CD4-positive, alpha-beta memory T cell (primary cell): Measurements from ENCODE around the gene POLN. TPM values are rescaled to one million over a fixed set of nuclear protein-coding genes. Genes with fewer than 3 reads are reported as not detected.
A peak's percentile ranks its signal among the peaks of the same experiment; 100 is the strongest.

Experiments used
- CTCF ChIA-PET: fragments of 350-600 bp; sonication (Branson Sonifier 250); formaldehyde crosslinking; loops from one replicate; lab custom pipeline; 2021; ENCODE audit warnings: inconsistent platforms; ENCODE audit not compliant: partially characterized antibody; lab: Charles Lee
- POLR2A ChIA-PET: fragments of 350-600 bp; sonication (Branson Sonifier 250); formaldehyde crosslinking; loops from one replicate; lab custom pipeline; 2021; ENCODE audit not compliant: partially characterized antibody; lab: Charles Lee
- DNase-seq, 5 donors: peaks; one replicate each; pipeline versions ENCODE4 v3.0.0 to v3.0.0-alpha.2; 2020 to 2022; ENCODE audit warnings: mixed read lengths in 1 of 5
- H3K27ac ChIP-seq: one replicate; pipeline ENCODE4 v1.7.0; 2013; ENCODE audit warnings: low read depth, low read length
- H3K27me3 ChIP-seq: 2 replicates; pipeline ENCODE4 v1.7.0; 2013; ENCODE audit warnings: mild to moderate bottlenecking, low read length, moderate library complexity; ENCODE audit not compliant: insufficient read depth
- H3K36me3 ChIP-seq: 2 replicates; pipeline ENCODE4 v1.7.0; 2013; ENCODE audit warnings: mild to moderate bottlenecking, low read length, moderate library complexity; ENCODE audit not compliant: insufficient read depth
- H3K4me1 ChIP-seq: 2 replicates; pipeline ENCODE4 v1.7.0; 2013; ENCODE audit warnings: mild to moderate bottlenecking, low read length, moderate library complexity; ENCODE audit not compliant: insufficient read depth
- H3K4me3 ChIP-seq, 2 donors: one replicate each; pipeline ENCODE4 v1.7.0; 2013; ENCODE audit warnings: low read length in 2 of 2, mild to moderate bottlenecking in 1 of 2
- H3K9me3 ChIP-seq, 2 donors: one replicate each; pipeline ENCODE4 v1.7.0; 2013; ENCODE audit warnings: low read length in 2 of 2, control low read depth in 1 of 2; ENCODE audit not compliant: control insufficient read depth in 1 of 2
- H3K27ac Mint-ChIP-seq, 7 donors: one replicate each; pipeline ENCODE4 v1.8.0; 2020 to 2021; ENCODE audit warnings: mixed read lengths in 7 of 7, mild to moderate bottlenecking in 6 of 7, inconsistent platforms in 3 of 7, moderate library complexity in 3 of 7
- H3K27me3 Mint-ChIP-seq, 2 donors: one replicate each; pipeline ENCODE4 v1.8.0; 2020 to 2021; ENCODE audit warnings: mixed read lengths in 2 of 2
- H3K36me3 Mint-ChIP-seq, 2 donors: one replicate each; pipeline ENCODE4 v1.8.0; 2020 to 2021; ENCODE audit warnings: mixed read lengths in 2 of 2, inconsistent platforms in 1 of 2, mild to moderate bottlenecking in 1 of 2
- H3K4me1 Mint-ChIP-seq, 4 donors: one replicate each; pipeline ENCODE4 v1.8.0; 2020 to 2021; ENCODE audit warnings: mixed read lengths in 4 of 4, mild to moderate bottlenecking in 1 of 4
- H3K4me3 Mint-ChIP-seq, 8 donors: one replicate each; pipeline ENCODE4 v1.8.0; 2020 to 2021; ENCODE audit warnings: mixed read lengths in 8 of 8, mild to moderate bottlenecking in 7 of 8, moderate library complexity in 6 of 8, inconsistent platforms in 3 of 8
- H3K9me3 Mint-ChIP-seq, 8 donors: one replicate each; pipeline ENCODE4 v1.8.0; 2020 to 2021; ENCODE audit warnings: mixed read lengths in 8 of 8, mild to moderate bottlenecking in 5 of 8, inconsistent platforms in 3 of 8, moderate library complexity in 1 of 8
- intact Hi-C: fragments of 100-400 bp; cut with micrococcal nuclease; formaldehyde crosslinking; loops from one replicate; pipeline ENCODE4 v1.15.1; 2023
- polyA plus RNA-seq, 2 donors: library from polyadenylated mRNA; unstranded; fragments of 300-500 nt; fragmentation: Illumina TruSeq; gene quantifications; one replicate each; pipeline ENCODE4 v1.2.3, GENCODE V29; 2021
- total RNA-seq, 2 experiments: library from RNA; stranded (reverse); gene quantifications; one replicate each; pipeline ENCODE4 v1.2.3, GENCODE V29; 2021

Gene POLN
- total and polyA plus RNA-seq, 4 experiments from 2014 or later, result 0.24 to 4.4 (median 2.8) TPM

- POLR2A ChIA-PET, result interaction anchor here (1.2 to 2.5 kb wide), 6 partner anchors 16 to 272 kb away, joined by 3 to 38 read pairs (median 6); partner anchors contain the start of genes CFAP99, FAM193A and ZFYVE28
Measured at GRCh38 chr4:2263926-2264321, 22.0 kb upstream of the POLN start.

DNA sequence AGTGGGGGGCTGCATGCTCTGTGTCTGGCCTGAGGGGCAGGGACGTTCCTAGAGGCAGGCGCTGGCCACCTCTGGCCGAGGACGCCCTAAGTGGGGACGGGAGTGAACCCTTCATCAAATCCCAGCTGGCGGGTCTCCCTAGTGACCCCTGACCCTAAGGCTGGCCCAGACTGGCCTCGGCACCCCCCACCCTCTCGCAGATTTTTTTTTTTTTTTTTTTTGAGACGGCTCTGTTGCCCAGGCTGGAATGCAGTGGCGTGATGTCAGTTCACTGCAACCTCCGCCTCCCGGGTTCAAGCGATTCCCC, 21.0 kb upstream of the POLN start:
- H3K4me3 Mint-ChIP-seq, result peak overlapping the region; percentile 64 to 93 (median 80)
- intact Hi-C loops, result loop anchor here (1.0 to 2.0 kb wide), 8 partner anchors 19 to 273 kb away; partner anchors contain the start of genes CFAP99, FAM193A, HAUS3 and NELFA
- peaks cover 41% of the 10 kb centered on the region for H3K4me1 ChIP-seq
- peak overlapping the region; percentile 89 for H3K27ac ChIP-seq
- peaks cover 2 to 19% (median 5%) of the 10 kb centered on the region in 4 donors for H3K4me1 Mint-ChIP-seq
- H3K27me3 ChIP-seq, result no peaks in the 10 kb centered on the region
- no peaks in the 10 kb centered on the region for H3K9me3 Mint-ChIP-seq
- peaks cover 1% of the 10 kb centered on the region for H3K36me3 ChIP-seq
- H3K27ac Mint-ChIP-seq, result peak overlapping the region; percentile 42 to 92 (median 88)
- no peak for DNase-seq
- ChIA-PET POLR2A (interaction anchor here (0.6 to 4.0 kb wide), 18 partner anchors 10 to 700 kb away, joined by 3 to 63 read pairs (median 8); partner anchors contain the start of genes CFAP99, FAM193A, GRK4 and HAUS3), CTCF (interaction anchor here (1.0 to 1.4 kb wide), 4 partner anchors 19 to 179 kb away, joined by 3 to 7 read pairs (median 4); no protein-coding TSS in a partner anchor)
- H3K4me3 ChIP-seq, result peak overlapping the region in 1 of 2 donors; percentile 70
- H3K9me3 ChIP-seq, result no peaks in the 10 kb centered on the region
- H3K27me3 Mint-ChIP-seq, result no peaks in the 10 kb centered on the region
- peaks cover 1 to 2% of the 10 kb centered on the region in 2 donors for H3K36me3 Mint-ChIP-seq

More at GRCh38 chr4:2263926-2264321, 22.0 kb upstream of the POLN start:
- H3K27ac ChIP-seq, result no peak overlapping the region
- H3K27me3 ChIP-seq, result no peaks in the 10 kb centered on the region
- intact Hi-C loops, result loop anchor here (2.0 kb wide), 2 partner anchors 27 to 255 kb away; partner anchors contain the start of gene NELFA
- no peak for DNase-seq
- CTCF ChIA-PET, result no interaction called here
- H3K27me3 Mint-ChIP-seq, result no peaks in the 10 kb centered on the region
- H3K9me3 Mint-ChIP-seq, result no peaks in the 10 kb centered on the region
- peaks cover 0 to 2% of the 10 kb centered on the region in 2 donors for H3K36me3 Mint-ChIP-seq
- peaks cover 2 to 17% (median 5%) of the 10 kb centered on the region in 4 donors for H3K4me1 Mint-ChIP-seq
- no peaks in the 10 kb centered on the region for H3K9me3 ChIP-seq
- peak overlapping the region in 5 of 8 donors; percentile 29 to 83 (median 36) for H3K4me3 Mint-ChIP-seq
- H3K4me3 ChIP-seq, result no peak overlapping the region
- peaks cover 35% of the 10 kb centered on the region for H3K4me1 ChIP-seq
- H3K27ac Mint-ChIP-seq, result peak overlapping the region in 4 of 7 donors; percentile 40 to 90 (median 86)
- no peaks in the 10 kb centered on the region for H3K36me3 ChIP-seq

GRCh38 chr4:2262145-2262943, 20.4 kb upstream of the POLN start:
- Histone ChIP-seq H3K27ac (peak overlapping the region; percentile 89), H3K4me1 (peaks cover 46% of the 10 kb centered on the region), H3K4me3 (peak overlapping the region in 1 of 2 donors; percentile 70), H3K27me3 (no peaks in the 10 kb centered on the region), H3K36me3 (peaks cover 7% of the 10 kb centered on the region), H3K9me3 (no peaks in the 10 kb centered on the region)
- peaks cover 4 to 5% of the 10 kb centered on the region in 2 donors for H3K36me3 Mint-ChIP-seq
- peaks cover 2 to 24% (median 5%) of the 10 kb centered on the region in 4 donors for H3K4me1 Mint-ChIP-seq
- H3K9me3 Mint-ChIP-seq, result no peaks in the 10 kb centered on the region
- intact Hi-C loops, result loop anchor here (1.0 to 2.0 kb wide), 8 partner anchors 20 to 274 kb away; partner anchors contain the start of genes CFAP99, FAM193A, HAUS3 and NELFA
- no peaks in the 10 kb centered on the region for H3K27me3 Mint-ChIP-seq
- DNase-seq, result peak; percentile 98 to 99 (median 99)
- CTCF ChIA-PET, result interaction anchor here (0.6 to 1.4 kb wide), 12 partner anchors 20 to 180 kb away, joined by 3 to 9 read pairs (median 4); partner anchors contain the start of genes CFAP99 and ZFYVE28
- H3K4me3 Mint-ChIP-seq, result peak overlapping the region; percentile 65 to 93 (median 82)
- POLR2A ChIA-PET, result interaction anchor here (0.7 to 4.0 kb wide), 26 partner anchors 9 to 701 kb away, joined by 3 to 63 read pairs (median 6); partner anchors contain the start of genes CFAP99, FAM193A, GRK4 and HAUS3
- peak overlapping the region; percentile 59 to 92 (median 88) for H3K27ac Mint-ChIP-seq

- no peaks in the 10 kb centered on the region for H3K9me3 Mint-ChIP-seq
- Histone ChIP-seq H3K9me3 (no peaks in the 10 kb centered on the region), H3K27me3 (no peaks in the 10 kb centered on the region), H3K4me3 (peak within 1 kb of the TSS; percentile 11 to 70), H3K27ac (peak within 1 kb of the TSS; percentile 89), H3K36me3 (peaks cover 7% of the 10 kb centered on the region), H3K4me1 (peaks cover 48% of the 10 kb centered on the region)
- DNase-seq, result no peak
- intact Hi-C loops, result loop anchor here (1.0 to 2.0 kb wide), 8 partner anchors 19 to 275 kb away; partner anchors contain the start of genes CFAP99, FAM193A, HAUS3 and NELFA
- peak within 1 kb of the TSS; percentile 73 to 93 (median 82) for H3K4me3 Mint-ChIP-seq
- peak within 1 kb of the TSS; percentile 59 to 92 (median 88) for H3K27ac Mint-ChIP-seq
- peaks cover 4 to 29% (median 7%) of the 10 kb centered on the region in 4 donors for H3K4me1 Mint-ChIP-seq
- ChIA-PET CTCF (interaction anchor here (0.6 to 1.4 kb wide), 12 partner anchors 20 to 180 kb away, joined by 3 to 9 read pairs (median 4); partner anchors contain the start of genes CFAP99 and ZFYVE28), POLR2A (interaction anchor here (0.6 to 4.0 kb wide), 25 partner anchors 8 to 702 kb away, joined by 3 to 63 read pairs (median 7); partner anchors contain the start of genes CFAP99, FAM193A, GRK4 and HAUS3)
- peaks cover 4 to 9% of the 10 kb centered on the region in 2 donors for H3K36me3 Mint-ChIP-seq
- H3K27me3 Mint-ChIP-seq, result no peaks in the 10 kb centered on the region
Measured at GRCh38 chr4:2261853-2262144, 19.9 kb upstream of the POLN start, which contains the start of gene MXD4. TSS of gene MXD4 (minus strand) at chr4:2262109. CDS start at chr4:2261980, 129 bp downstream.

GRCh38 chr4:2261110-2261852, 19.4 kb upstream of the POLN start:
- H3K36me3 ChIP-seq, result peaks cover 7% of the 10 kb centered on the region
- H3K4me1 Mint-ChIP-seq, result peaks cover 4 to 30% (median 7%) of the 10 kb centered on the region in 4 donors
- ChIA-PET CTCF (interaction anchor here (0.6 to 1.3 kb wide), 6 partner anchors 19 to 164 kb away, joined by 3 to 9 read pairs (median 4); partner anchors contain the start of genes CFAP99 and ZFYVE28), POLR2A (interaction anchor here (0.6 to 4.0 kb wide), 15 partner anchors 11 to 275 kb away, joined by 3 to 63 read pairs (median 10); partner anchors contain the start of genes CFAP99, FAM193A, HAUS3 and POLN)
- H3K27ac ChIP-seq, result peak overlapping the region; percentile 66
- peak; percentile 54 to 68 (median 60) for DNase-seq
- no peaks in the 10 kb centered on the region for H3K27me3 ChIP-seq
- peaks cover 48% of the 10 kb centered on the region for H3K4me1 ChIP-seq
- intact Hi-C loops, result no loop called here
- H3K36me3 Mint-ChIP-seq, result peaks cover 4 to 11% of the 10 kb centered on the region in 2 donors
- peak overlapping the region in 4 of 7 donors; percentile 17 to 52 (median 36) for H3K27ac Mint-ChIP-seq
- no peaks in the 10 kb centered on the region for H3K27me3 Mint-ChIP-seq
- peak overlapping the region; percentile 11 to 59 for H3K4me3 ChIP-seq
- no peaks in the 10 kb centered on the region for H3K9me3 ChIP-seq
- peak overlapping the region; percentile 58 to 87 (median 68) for H3K4me3 Mint-ChIP-seq
- no peaks in the 10 kb centered on the region for H3K9me3 Mint-ChIP-seq

DNA sequence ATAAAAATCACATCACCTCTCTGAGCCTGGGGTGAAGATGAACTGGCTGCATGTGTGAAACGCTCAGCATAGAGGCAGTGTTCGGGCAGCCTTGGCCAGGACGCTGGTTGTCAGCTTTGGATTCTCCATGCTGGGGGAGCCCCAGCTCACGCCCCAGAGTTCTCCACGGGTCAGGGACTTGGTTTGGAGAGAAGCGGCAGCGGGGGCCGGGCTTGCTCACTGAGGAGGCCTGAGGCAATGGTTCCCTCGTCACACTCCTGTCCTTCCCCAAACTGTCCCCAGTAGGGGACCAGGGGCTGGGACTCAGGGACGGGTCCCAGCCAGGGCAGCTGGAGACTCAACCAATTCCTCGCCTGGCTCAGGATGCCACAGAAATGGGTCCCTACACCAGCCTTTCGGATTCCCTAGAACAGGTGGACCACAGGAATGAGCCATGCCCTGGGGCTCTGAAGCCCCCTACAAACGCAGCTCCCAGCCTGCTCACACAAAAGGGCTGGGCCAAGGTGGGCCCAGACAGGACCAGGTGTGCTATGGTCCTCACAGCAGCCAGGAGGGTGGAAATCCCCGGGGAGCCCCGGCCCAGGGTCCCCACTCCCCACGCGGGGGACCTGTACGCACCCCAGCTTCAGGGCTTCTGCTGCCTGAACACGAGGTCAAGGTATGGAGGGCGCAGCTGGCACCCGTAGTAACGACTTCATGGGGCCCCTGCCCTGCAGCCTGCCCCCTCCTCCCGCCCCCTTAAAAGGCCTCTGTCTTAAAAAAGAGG, 18.6 kb upstream of the POLN start:
- ChIA-PET CTCF (no interaction called here), POLR2A (interaction anchor here (0.8 to 4.0 kb wide), 7 partner anchors 9 to 208 kb away, joined by 3 to 63 read pairs (median 5); partner anchors contain the start of genes HAUS3, POLN and RNF4)
- Mint-ChIP-seq H3K36me3 (peaks cover 4 to 11% of the 10 kb centered on the region in 2 donors), H3K9me3 (no peaks in the 10 kb centered on the region), H3K27me3 (no peaks in the 10 kb centered on the region), H3K27ac (peak overlapping the region in 5 of 7 donors; percentile 10 to 52 (median 42)), H3K4me3 (peak overlapping the region; percentile 59 to 82 (median 68)), H3K4me1 (peaks cover 4 to 30% (median 7%) of the 10 kb centered on the region in 4 donors)
- intact Hi-C loops, result no loop called here
- no peak for DNase-seq
- peak overlapping the region; percentile 11 to 59 for H3K4me3 ChIP-seq
- peaks cover 7% of the 10 kb centered on the region for H3K36me3 ChIP-seq
- H3K9me3 ChIP-seq, result no peaks in the 10 kb centered on the region
- peaks cover 48% of the 10 kb centered on the region for H3K4me1 ChIP-seq
- H3K27me3 ChIP-seq, result no peaks in the 10 kb centered on the region
- H3K27ac ChIP-seq, result peak overlapping the region; percentile 66
